Spinal cord (tissue), 10 donors: ENCODE results near the gene LAYN. TPM values are rescaled to one million over a fixed set of nuclear protein-coding genes. Genes with fewer than 3 reads are reported as not detected.

Source experiments
- DNase-seq, 6 donors: peaks; one replicate each; pipeline versions ENCODE4 v3.0.0 to v3.0.0-alpha.2; 2013 to 2015; ENCODE audit warnings: low spot score in 6 of 6, low read depth in 4 of 6
- H3K27ac ChIP-seq: one replicate; pipeline ENCODE4 v1.5.1; 2013; ENCODE audit warnings: low read depth, low read length, control low read depth
- H3K27me3 ChIP-seq: one replicate; pipeline ENCODE4 v1.6.1; 2013; ENCODE audit warnings: low read length; ENCODE audit not compliant: control insufficient read depth, insufficient read depth
- H3K36me3 ChIP-seq: one replicate; pipeline ENCODE4 v1.6.1; 2013; ENCODE audit warnings: low read length; ENCODE audit not compliant: control insufficient read depth, insufficient read depth
- H3K4me1 ChIP-seq: one replicate; pipeline ENCODE4 v1.6.1; 2013; ENCODE audit warnings: low read length; ENCODE audit not compliant: control insufficient read depth, insufficient read depth
- H3K4me3 ChIP-seq: one replicate; pipeline ENCODE4 v1.5.1; 2013; ENCODE audit warnings: low read depth, low read length, control low read depth
- H3K9me3 ChIP-seq: one replicate; pipeline ENCODE4 v1.6.1; 2013; ENCODE audit warnings: low read length; ENCODE audit not compliant: control insufficient read depth, insufficient read depth
- WGBS: methylation state at CpG from one replicate; pipeline ENCODE4 v1.1.5; 2013; ENCODE audit warnings: missing lambda C conversion rate; ENCODE audit not compliant: insufficient coverage; 5-methylcytosine and 5-hydroxymethylcytosine counted together
- polyA plus RNA-seq, 2 donors: library from polyadenylated mRNA; unstranded; fragments of 120-200 nt; gene quantifications; one replicate each; pipeline ENCODE4 v1.2.1, GENCODE V29; 2013; ENCODE audit not compliant: insufficient read length in 2 of 2
- total RNA-seq, 2 donors: library from RNA; depleted of rRNA in 1 of 2; stranded (reverse); fragments of 120-200 nt in 1 of 2; fragments of >200 nt in 1 of 2; gene quantifications; one replicate each; pipeline versions ENCODE4 v1.2.3 to v1.2.4, GENCODE V29; 2013 to 2014
- donor health status: healthy.

The LAYN gene
- total and polyA plus RNA-seq, 4 donors, result 11.0 to 16.4 (median 12.7) TPM

GRCh38 chr11:111555255-111555654 is 14.7 kb downstream of the LAYN start:
- DNase-seq, result no peak
- Histone ChIP-seq H3K9me3 (no peaks in the 10 kb centered on the region), H3K36me3 (no peaks in the 10 kb centered on the region), H3K4me1 (no peaks in the 10 kb centered on the region), H3K27me3 (no peaks in the 10 kb centered on the region), H3K27ac (no peak overlapping the region), H3K4me3 (no peak overlapping the region)

GRCh38 chr11:111557425-111558111 is 17.0 kb downstream of the LAYN start:
- Histone ChIP-seq H3K36me3 (no peaks in the 10 kb centered on the region), H3K4me3 (no peak overlapping the region), H3K27ac (no peak overlapping the region), H3K9me3 (no peaks in the 10 kb centered on the region), H3K4me1 (no peaks in the 10 kb centered on the region), H3K27me3 (no peaks in the 10 kb centered on the region)
- 94% methylated on average over 2 of the region's 5 CpGs for WGBS
- no peak for DNase-seq

- H3K4me1 ChIP-seq, result no peaks in the 10 kb centered on the region
- H3K27me3 ChIP-seq, result no peaks in the 10 kb centered on the region
- WGBS, result 65% methylated on average over 11 of the region's 11 CpGs
- H3K9me3 ChIP-seq, result no peaks in the 10 kb centered on the region
- no peak for DNase-seq
- H3K4me3 ChIP-seq, result no peak overlapping the region
- H3K27ac ChIP-seq, result no peak overlapping the region
- H3K36me3 ChIP-seq, result no peaks in the 10 kb centered on the region
These were observed 19.4 kb downstream of the LAYN start for GRCh38 chr11:111559800-111560464.

- Histone ChIP-seq H3K9me3 (no peaks in the 10 kb centered on the region), H3K4me1 (no peaks in the 10 kb centered on the region), H3K4me3 (no peak overlapping the region), H3K27me3 (no peaks in the 10 kb centered on the region), H3K27ac (no peak overlapping the region), H3K36me3 (no peaks in the 10 kb centered on the region)
- 89% methylated on average over 2 of the region's 3 CpGs for WGBS
- DNase-seq, result no peak
These were observed 20.3 kb downstream of the LAYN start for GRCh38 chr11:111560800-111561199.

- H3K4me3 ChIP-seq, result no peak overlapping the region
- H3K4me1 ChIP-seq, result no peaks in the 10 kb centered on the region
- 80% methylated on average over 1 of the region's 3 CpGs for WGBS
- H3K36me3 ChIP-seq, result no peaks in the 10 kb centered on the region
- no peaks in the 10 kb centered on the region for H3K9me3 ChIP-seq
- H3K27ac ChIP-seq, result no peak overlapping the region
- H3K27me3 ChIP-seq, result no peaks in the 10 kb centered on the region
- no peak for DNase-seq
These were observed 20.8 kb downstream of the LAYN start for GRCh38 chr11:111561306-111561705.

GRCh38 chr11:111561791-111562325 is 21.3 kb downstream of the LAYN start:
- Histone ChIP-seq H3K4me3 (no peak overlapping the region), H3K36me3 (no peaks in the 10 kb centered on the region), H3K9me3 (no peaks in the 10 kb centered on the region), H3K27me3 (no peaks in the 10 kb centered on the region), H3K4me1 (no peaks in the 10 kb centered on the region), H3K27ac (no peak overlapping the region)
- WGBS, result 60% methylated on average over 3 of the region's 3 CpGs
- no peak for DNase-seq

- Histone ChIP-seq H3K4me1 (no peaks in the 10 kb centered on the region), H3K36me3 (no peaks in the 10 kb centered on the region), H3K9me3 (no peaks in the 10 kb centered on the region), H3K27me3 (no peaks in the 10 kb centered on the region), H3K4me3 (no peak overlapping the region), H3K27ac (no peak overlapping the region)
- 95% methylated on average over 3 of the region's 10 CpGs for WGBS
- no peak for DNase-seq
These were observed 22.3 kb downstream of the LAYN start for GRCh38 chr11:111562692-111563389.

GRCh38 chr11:111565114-111565720 is 24.7 kb downstream of the LAYN start:
- Histone ChIP-seq H3K36me3 (no peaks in the 10 kb centered on the region), H3K4me1 (no peaks in the 10 kb centered on the region), H3K27ac (no peak overlapping the region), H3K4me3 (no peak overlapping the region), H3K27me3 (no peaks in the 10 kb centered on the region), H3K9me3 (no peaks in the 10 kb centered on the region)
- WGBS, result no CpG with 5 or more reads among the region's 4 CpGs
- peak in 4 of 6 donors; percentile 31 to 90 (median 69) for DNase-seq

- Histone ChIP-seq H3K36me3 (no peaks in the 10 kb centered on the region), H3K4me3 (no peak overlapping the region), H3K9me3 (no peaks in the 10 kb centered on the region), H3K4me1 (no peaks in the 10 kb centered on the region), H3K27me3 (no peaks in the 10 kb centered on the region), H3K27ac (no peak overlapping the region)
- no peak for DNase-seq
- WGBS, result 78% methylated on average over 4 of the region's 7 CpGs
These were observed 25.8 kb downstream of the LAYN start for GRCh38 chr11:111566324-111566723.
